ENCODE data around the gene PBX1. TPM values are rescaled to one million over a fixed set of nuclear protein-coding genes. Genes with fewer than 3 reads are reported as not detected.
A peak's percentile ranks its signal among the peaks of the same experiment; 100 is the strongest.

Gene PBX1
- total RNA-seq, 6 experiments from 2014 or later: 3.1 to 7.9 (median 6.9) TPM

GRCh38 chr1:164662955-164663354 lies 104.0 kb downstream of the PBX1 start:
- Histone ChIP-seq H3K27me3 (no peaks in the 10 kb centered on the region), H3K27ac (no peak overlapping the region), H3K9me3 (no peaks in the 10 kb centered on the region), H3K4me1 (no peaks in the 10 kb centered on the region), H3K4me3 (no peak overlapping the region), H3K36me3 (no peaks in the 10 kb centered on the region)
- no peak for DNase-seq
- no CpG with 5 or more reads among the region's 1 CpG for WGBS (ENCODE audit: insufficient coverage, low coverage, low lambda C conversion rate, missing lambda C conversion rate)
- TF ChIP-seq CTCF (IDR thresholded peaks at IDR 0.05) (no peak), POLR2A (IDR thresholded peaks at IDR 0.05) (no peak)
- intact Hi-C loops (cut with DNase I): no loop called here
- no peak for ATAC-seq

- H3K27me3 ChIP-seq: no peaks in the 10 kb centered on the region
- no peak for TF ChIP-seq POLR2A (IDR thresholded peaks at IDR 0.05)
- TF ChIP-seq CTCF (IDR thresholded peaks at IDR 0.05): no peak
- DNase-seq: no peak
- H3K27ac ChIP-seq: no peak overlapping the region
- no peaks in the 10 kb centered on the region for H3K4me1 ChIP-seq
- H3K36me3 ChIP-seq: no peaks in the 10 kb centered on the region
- 76% methylated on average over 4 of the region's 4 CpGs for WGBS (ENCODE audit: insufficient coverage, low coverage, low lambda C conversion rate, missing lambda C conversion rate)
- intact Hi-C loops (cut with DNase I): no loop called here
- H3K4me3 ChIP-seq: no peak overlapping the region
- no peak for ATAC-seq
- no peaks in the 10 kb centered on the region for H3K9me3 ChIP-seq
Measured at GRCh38 chr1:164664127-164664526, 105.1 kb downstream of the PBX1 start.

GRCh38 chr1:164667001-164667400 lies 108.0 kb downstream of the PBX1 start:
- ATAC-seq (peak in 1 of 4 donors; percentile 25), DNase-seq (no peak)
- no peak overlapping the region for H3K27ac ChIP-seq
- WGBS (ENCODE audit: insufficient coverage, low coverage, low lambda C conversion rate, missing lambda C conversion rate): 53% methylated on average over 1 of the region's 2 CpGs
- no peaks in the 10 kb centered on the region for H3K36me3 ChIP-seq
- H3K4me1 ChIP-seq: no peaks in the 10 kb centered on the region
- intact Hi-C loops (cut with DNase I): no loop called here
- no peaks in the 10 kb centered on the region for H3K9me3 ChIP-seq
- TF ChIP-seq CTCF (IDR thresholded peaks at IDR 0.05): no peak
- TF ChIP-seq POLR2A (IDR thresholded peaks at IDR 0.05): no peak
- H3K27me3 ChIP-seq: no peaks in the 10 kb centered on the region
- no peak overlapping the region for H3K4me3 ChIP-seq

- Histone ChIP-seq H3K9me3 (no peaks in the 10 kb centered on the region), H3K27ac (no peak overlapping the region), H3K36me3 (no peaks in the 10 kb centered on the region), H3K27me3 (no peaks in the 10 kb centered on the region), H3K4me1 (peaks cover 0 to 6% (median 0%) of the 10 kb centered on the region in 4 donors), H3K4me3 (no peak overlapping the region)
- intact Hi-C loops (cut with DNase I): no loop called here
- TF ChIP-seq POLR2A (IDR thresholded peaks at IDR 0.05) (no peak), CTCF (IDR thresholded peaks at IDR 0.05) (no peak)
- 72% methylated on average over 5 of the region's 5 CpGs for WGBS (ENCODE audit: insufficient coverage, low coverage, low lambda C conversion rate, missing lambda C conversion rate)
- no peak for DNase-seq
- ATAC-seq: no peak
Measured at GRCh38 chr1:164667600-164667999, 108.6 kb downstream of the PBX1 start.

Data from right lobe of liver (tissue), 6 donors.